HG03139 (cell line): ENCODE results near the gene SMIM26.
"Not testable (repeated sequence)": the region's sequence is repeated elsewhere in the genome, so short reads cannot be mapped to it uniquely, and the experiment has no call there.

ENCODE experiments used
- ATAC-seq: cut with Tn5 transposase; IDR thresholded peaks from one replicate; pipeline ENCODE4 v1.9.1; 2021; ENCODE audit not compliant: unreplicated experiment

The SMIM26 gene, protein sequence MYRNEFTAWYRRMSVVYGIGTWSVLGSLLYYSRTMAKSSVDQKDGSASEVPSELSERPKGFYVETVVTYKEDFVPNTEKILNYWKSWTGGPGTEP

GRCh38 chr20:18566892-18567738 is at the start of gene SMIM26:
SMIM26 (plus strand) TSS chr20:18567432; CDS start chr20:18567479, 47 bp downstream.
- ATAC-seq: peak; percentile 99

DNA sequence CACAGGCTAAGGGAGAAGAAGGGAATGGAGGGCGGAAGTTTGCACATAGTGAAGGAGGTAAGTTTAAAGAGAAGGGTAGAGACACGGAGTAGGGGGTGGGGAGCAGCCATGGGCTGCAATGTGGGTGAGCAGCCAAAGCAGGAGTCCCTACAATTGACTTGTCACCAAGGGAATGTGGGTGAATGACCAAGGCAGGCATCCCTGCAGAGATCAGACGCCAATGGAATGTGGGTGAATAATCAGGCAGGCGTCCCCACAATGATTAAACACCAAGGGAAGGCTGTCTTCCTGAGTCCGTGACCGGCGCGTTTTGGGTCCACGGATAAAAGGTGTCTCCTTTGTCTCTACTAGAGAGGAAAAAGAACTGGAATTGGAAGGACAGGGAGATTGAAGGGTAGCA is 45.2 kb upstream of the SMIM26 start:
- not testable (repeated sequence) for ATAC-seq

DNA sequence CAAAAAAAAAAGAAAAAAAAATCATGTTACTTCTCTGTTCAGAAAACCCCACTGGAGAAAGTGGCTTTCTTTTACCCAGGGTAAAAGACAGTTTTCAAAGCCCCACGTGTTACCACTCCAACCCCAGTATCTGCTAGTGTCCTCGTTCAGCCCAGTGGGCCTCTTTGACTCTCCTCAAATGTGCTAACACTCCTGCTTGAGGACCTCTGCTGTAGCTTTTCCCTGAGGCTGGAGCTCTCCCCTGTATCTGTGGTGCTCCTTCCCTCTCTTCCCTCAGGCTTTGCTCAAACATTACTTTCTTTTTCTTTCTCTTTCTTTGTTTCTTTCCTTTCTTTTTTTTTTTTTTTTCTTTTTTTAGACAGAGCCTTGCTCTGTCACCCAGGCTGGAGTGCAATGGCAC is 44.2 kb upstream of the SMIM26 start:
- ATAC-seq: no peak

DNA sequence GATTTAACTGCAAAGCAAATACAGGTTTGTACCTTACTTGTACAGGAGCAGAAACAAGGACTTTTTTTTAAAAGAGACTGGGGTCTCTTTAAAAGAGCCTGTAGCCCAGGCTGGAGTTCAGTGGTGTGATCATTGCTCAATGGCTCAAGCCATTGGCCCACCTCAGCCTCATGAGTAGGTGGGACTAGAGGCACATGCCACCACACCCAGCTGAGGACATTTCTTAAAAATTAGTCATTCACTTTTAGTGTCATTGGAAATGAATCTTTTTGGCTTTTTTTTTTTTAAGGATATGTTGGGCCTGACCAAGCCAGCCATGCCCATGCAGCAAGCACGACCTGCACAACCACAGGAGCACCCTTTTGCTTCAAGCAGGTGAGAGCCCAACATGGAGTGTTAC is 42.6 kb upstream of the SMIM26 start:
- ATAC-seq: no peak

GRCh38 chr20:18526761-18527160 is 40.5 kb upstream of the SMIM26 start:
- ATAC-seq: not testable (repeated sequence)

- no peak for ATAC-seq
Measured at GRCh38 chr20:18527339-18527738, 39.9 kb upstream of the SMIM26 start.

- no peak for ATAC-seq
Measured at GRCh38 chr20:18527836-18528235, 39.4 kb upstream of the SMIM26 start.

DNA sequence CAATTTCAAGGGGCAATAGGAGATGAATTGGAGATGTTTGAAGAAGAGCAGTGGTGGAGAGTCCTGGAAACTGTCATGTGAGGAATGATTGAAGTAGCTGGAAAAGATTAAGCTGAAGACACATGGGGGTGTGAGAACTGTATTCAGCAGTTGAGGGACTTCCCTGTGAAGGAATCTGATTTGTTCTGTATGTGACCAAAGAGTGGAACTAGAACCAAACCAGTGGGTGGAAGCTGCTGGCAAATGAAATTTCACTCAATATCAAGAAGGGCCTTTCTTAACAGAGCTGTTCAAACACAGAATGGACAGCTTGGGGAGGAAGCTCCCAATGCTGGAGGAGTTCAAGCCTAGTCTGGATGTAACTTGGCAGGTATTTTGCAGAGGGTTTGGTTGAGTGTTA is 38.2 kb upstream of the SMIM26 start:
- no peak for ATAC-seq

- ATAC-seq: no peak
Measured at GRCh38 chr20:18532626-18533025, 34.6 kb upstream of the SMIM26 start.

DNA sequence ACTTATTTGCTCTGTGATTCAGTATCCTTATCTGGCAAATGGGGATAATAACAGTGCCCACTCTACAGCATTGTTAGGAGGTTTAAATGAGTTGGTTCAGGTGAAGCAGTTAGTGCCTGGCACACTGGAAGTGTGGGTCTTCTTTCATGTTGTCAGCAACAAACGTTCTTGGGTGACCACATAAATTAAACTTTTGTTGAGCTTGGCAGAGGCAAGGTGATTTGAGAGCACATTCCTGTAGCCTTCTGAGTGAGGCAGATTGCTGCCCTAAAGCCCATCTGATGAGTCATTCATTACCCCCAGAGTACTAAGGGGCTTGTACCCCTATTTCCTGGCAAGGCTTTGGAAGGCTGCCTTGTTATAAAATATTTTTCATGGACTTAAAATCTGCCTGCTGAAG is 33.7 kb upstream of the SMIM26 start:
- ATAC-seq: no peak

DNA sequence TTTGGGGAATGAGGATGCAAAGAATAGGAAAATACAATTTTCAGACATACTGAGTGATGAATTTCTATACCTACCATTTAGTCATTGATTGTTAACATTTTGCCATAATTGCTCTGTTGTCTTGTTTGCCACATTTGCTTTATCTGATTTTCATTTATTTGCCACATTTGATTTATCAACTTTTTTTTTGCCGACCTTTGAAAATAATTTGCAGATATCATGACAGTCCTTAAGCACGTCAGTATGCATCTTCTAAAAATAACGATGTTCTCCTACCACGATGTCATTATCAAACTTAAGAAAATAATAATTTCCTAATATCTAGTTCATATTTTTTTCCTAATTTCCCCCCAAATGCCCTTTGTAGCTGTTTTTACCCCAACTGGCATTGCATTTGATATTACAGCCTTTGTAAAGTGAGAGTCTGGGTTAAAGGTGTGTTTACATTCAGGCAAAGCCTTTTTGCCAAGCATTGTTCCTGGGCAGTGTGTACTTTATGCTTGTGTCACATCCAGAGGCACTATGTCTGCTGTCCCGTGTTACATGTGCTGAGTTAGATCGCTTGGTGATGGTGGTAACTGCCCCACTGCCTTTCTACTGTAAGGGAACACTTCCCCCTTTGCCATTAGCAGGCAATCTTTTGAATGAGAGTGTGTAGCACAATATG is 33.1 kb upstream of the SMIM26 start:
- no peak for ATAC-seq

DNA sequence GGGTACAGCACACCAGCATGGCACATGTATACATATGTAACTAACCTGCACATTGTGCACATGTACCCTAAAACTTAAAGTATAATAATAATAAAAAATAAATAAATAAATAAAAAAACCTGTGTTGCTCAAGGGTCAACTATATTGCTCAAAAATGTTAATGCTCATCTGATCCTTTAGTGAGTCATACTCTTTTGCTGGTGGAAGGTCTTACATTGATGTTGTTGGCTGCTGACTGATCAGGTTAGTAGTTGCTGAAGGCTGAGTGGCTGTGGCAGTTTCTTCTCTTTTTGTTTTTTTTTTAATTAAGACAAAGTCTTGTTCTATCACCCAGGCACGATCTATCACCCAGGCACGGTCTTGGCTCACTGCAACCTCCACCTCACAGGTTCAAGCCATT is 29.6 kb upstream of the SMIM26 start:
- no peak for ATAC-seq

- no peak for ATAC-seq
Measured at GRCh38 chr20:18541741-18542140, 25.5 kb upstream of the SMIM26 start.

DNA sequence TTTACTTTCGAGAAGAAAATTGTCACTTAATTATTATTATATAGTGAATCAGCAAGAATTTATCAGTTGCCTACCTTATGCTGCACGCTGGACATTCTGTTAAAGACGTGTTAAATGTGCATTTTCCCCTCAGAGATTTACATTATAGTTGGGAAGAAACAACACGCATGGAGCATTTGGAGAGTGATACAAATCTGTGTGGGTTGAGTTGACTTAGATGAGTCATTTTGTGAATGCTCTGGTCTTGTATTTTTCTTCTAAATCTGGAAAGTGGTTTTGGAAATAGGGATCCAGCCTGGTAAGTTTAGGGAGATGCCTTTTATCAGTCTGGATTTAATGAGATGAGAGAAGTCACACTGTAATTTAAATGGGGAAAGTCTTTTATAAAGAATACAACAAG is 24.0 kb upstream of the SMIM26 start:
- ATAC-seq: no peak

GRCh38 chr20:18543932-18544331 is 23.3 kb upstream of the SMIM26 start:
- ATAC-seq: no peak

GRCh38 chr20:18545566-18545965 is 21.7 kb upstream of the SMIM26 start:
- no peak for ATAC-seq

- ATAC-seq: no peak
Measured at GRCh38 chr20:18548465-18548864, 18.8 kb upstream of the SMIM26 start.

DNA sequence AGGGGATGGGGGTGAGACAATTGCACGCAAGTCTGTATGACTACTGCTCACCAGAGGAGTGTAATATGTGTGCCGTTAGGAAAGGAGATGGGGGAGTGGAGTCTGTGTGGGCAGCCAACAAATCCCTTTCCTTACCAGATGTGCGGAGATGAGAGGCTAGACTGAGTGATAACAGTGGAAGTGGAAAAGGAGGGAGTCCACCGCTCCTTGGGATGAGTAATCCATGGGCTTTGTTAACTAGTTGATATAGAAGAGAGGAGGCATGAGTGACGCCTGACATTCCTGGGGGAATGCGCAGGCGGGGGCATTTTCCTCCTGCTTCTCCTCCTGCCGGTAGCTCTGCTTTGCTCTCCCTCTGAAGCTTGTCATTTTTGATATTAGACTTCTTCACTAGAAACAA is 13.5 kb upstream of the SMIM26 start:
- ATAC-seq: no peak

- no peak for ATAC-seq
Measured at GRCh38 chr20:18567739-18568091, 483 bp downstream of the SMIM26 start.

- ATAC-seq: no peak
Measured at GRCh38 chr20:18571009-18571408, 3.8 kb downstream of the SMIM26 start.

GRCh38 chr20:18571578-18571977 is 4.3 kb downstream of the SMIM26 start:
- ATAC-seq: no peak

DNA sequence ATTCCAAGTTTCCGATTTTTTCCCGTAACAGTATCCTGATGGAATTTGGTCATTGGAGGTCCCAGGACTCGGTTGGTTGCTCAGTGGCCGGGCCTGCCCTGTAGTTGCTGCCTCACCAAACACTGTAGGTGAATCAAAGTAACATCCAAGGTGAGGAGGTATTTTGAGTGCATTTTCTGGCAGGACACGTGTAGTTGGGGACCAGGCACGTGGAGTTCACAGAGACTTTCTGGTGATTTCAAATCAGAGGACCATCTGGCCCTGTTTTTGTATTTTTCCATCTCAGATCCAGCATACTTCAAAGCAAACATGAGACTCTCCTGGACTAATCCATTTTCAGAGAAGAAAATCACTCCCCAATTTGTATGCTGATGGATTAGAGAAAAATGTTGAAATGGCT is 10.7 kb downstream of the SMIM26 start:
- ATAC-seq: no peak
